CD4-positive, alpha-beta T cell treated with Interleukin-4 for 1 hour (primary cell): ENCODE data around the gene VCAM1.

ENCODE experiments used
- DNase-seq, 2 donors: peaks; one replicate each; pipeline ENCODE4 v3.0.0-alpha.2; 2020 to 2022

VCAM1 gene

GRCh38 chr1:100719490-100719889, at the start of gene VCAM1:
TSS of gene VCAM1 (plus strand) at chr1:100719742. CDS start at chr1:100719861, 119 bp downstream.
- DNase-seq = no peak

GRCh38 chr1:100670083-100670482, 49.5 kb upstream of the VCAM1 start:
- DNase-seq = no peak

GRCh38 chr1:100671601-100672000, 47.9 kb upstream of the VCAM1 start:
- DNase-seq = no peak

GRCh38 chr1:100683448-100684349, 35.8 kb upstream of the VCAM1 start:
- DNase-seq = no peak

- DNase-seq = no peak
These were observed 19.8 kb upstream of the VCAM1 start for GRCh38 chr1:100699744-100700143.

GRCh38 chr1:100700586-100700985, 19.0 kb upstream of the VCAM1 start:
- no peak for DNase-seq

GRCh38 chr1:100703052-100703451, 16.5 kb upstream of the VCAM1 start:
- DNase-seq = no peak

- no peak for DNase-seq
These were observed 15.8 kb upstream of the VCAM1 start for GRCh38 chr1:100703716-100704115.

GRCh38 chr1:100704473-100704872, 15.1 kb upstream of the VCAM1 start:
- no peak for DNase-seq

GRCh38 chr1:100706296-100706695, 13.2 kb upstream of the VCAM1 start:
- no peak for DNase-seq

- DNase-seq = no peak
These were observed 12.7 kb upstream of the VCAM1 start for GRCh38 chr1:100706856-100707255.

GRCh38 chr1:100708476-100709062, 11.0 kb upstream of the VCAM1 start:
- no peak for DNase-seq

GRCh38 chr1:100710906-100711682, 8.4 kb upstream of the VCAM1 start:
- no peak for DNase-seq

GRCh38 chr1:100713027-100713426, 6.5 kb upstream of the VCAM1 start:
- peak; percentile 66 to 73 for DNase-seq

GRCh38 chr1:100713626-100714025, 5.9 kb upstream of the VCAM1 start:
- DNase-seq = no peak

- DNase-seq = no peak
These were observed 4.9 kb upstream of the VCAM1 start for GRCh38 chr1:100714599-100714998.

- DNase-seq = no peak
These were observed 2.3 kb upstream of the VCAM1 start for GRCh38 chr1:100717218-100717617.

GRCh38 chr1:100718581-100718980, 961 bp upstream of the VCAM1 start:
- DNase-seq = no peak

- no peak for DNase-seq
These were observed 559 bp downstream of the VCAM1 start for GRCh38 chr1:100720101-100720500.

GRCh38 chr1:100720751-100721150, 1.2 kb downstream of the VCAM1 start:
- DNase-seq = no peak

- no peak for DNase-seq
These were observed 2.1 kb downstream of the VCAM1 start for GRCh38 chr1:100721526-100722207.

GRCh38 chr1:100722221-100722620, 2.7 kb downstream of the VCAM1 start:
- DNase-seq = no peak

GRCh38 chr1:100724281-100724680, 4.7 kb downstream of the VCAM1 start:
- no peak for DNase-seq
